HEK293T (cell line): ENCODE measurements around the gene L3MBTL4.

Experiments
- CTBP1 ChIP-seq: fragments of 450-650 bp; IDR thresholded peaks from 2 replicates; pipeline ENCODE4 v1.6.1; 2016; ENCODE audit warnings: borderline replicate concordance
- LEF1 ChIP-seq: fragments of 450-650 bp; IDR thresholded peaks from 2 replicates; pipeline ENCODE4 v1.6.1; 2017; ENCODE audit warnings: mild to moderate bottlenecking, borderline replicate concordance

- TF ChIP-seq CTBP1 = no peak
- TF ChIP-seq LEF1 = no peak
Observed at GRCh38 chr18:6023551-6023950, 391.2 kb downstream of the L3MBTL4 start.
